ENCODE measurements around the gene SPECC1.

Gene SPECC1

GRCh38 chr17:20313891-20314290 is 304.7 kb downstream of the SPECC1 start:
- H3K9me3 ChIP-seq (ENCODE audit: low read length): no peaks in the 10 kb centered on the region
- H3K27me3 ChIP-seq (ENCODE audit: insufficient read depth, low read length): no peaks in the 10 kb centered on the region
- no peaks in the 10 kb centered on the region for H3K4me1 ChIP-seq (ENCODE audit: insufficient read depth, low read length, severe bottlenecking)
- no peaks in the 10 kb centered on the region for H3K79me2 ChIP-seq (ENCODE audit: insufficient read depth, low read length)
- no peaks in the 10 kb centered on the region for H4K20me1 ChIP-seq (ENCODE audit: insufficient read depth, low read length)
- no peaks in the 10 kb centered on the region for H3F3A ChIP-seq (ENCODE audit: insufficient read depth, low read length)
- H3K9ac ChIP-seq (ENCODE audit: low read length): no peak overlapping the region
- no peak overlapping the region for H2AFZ ChIP-seq (ENCODE audit: low read length)
- no peak overlapping the region for H3K4me3 ChIP-seq (ENCODE audit: low read depth, low read length, poor library complexity, severe bottlenecking)
- TF ChIP-seq CTCF (IDR thresholded peaks at IDR 0.05; ENCODE audit: low read length) (no peak), EZH2 (IDR thresholded peaks at IDR 0.05; ENCODE audit: borderline replicate concordance, low read length) (no peak)
- H3K9me2 ChIP-seq (ENCODE audit: low read depth, low read length): no peaks in the 10 kb centered on the region
- H3K27ac ChIP-seq (ENCODE audit: low read depth, low read length, poor library complexity, severe bottlenecking): no peak overlapping the region
- no peaks in the 10 kb centered on the region for H3K36me3 ChIP-seq (ENCODE audit: insufficient read depth, low read length)
- no peak overlapping the region for H3K4me2 ChIP-seq (ENCODE audit: low read length)

GRCh38 chr17:20314834-20315233 is 305.7 kb downstream of the SPECC1 start:
- no peaks in the 10 kb centered on the region for H3K9me2 ChIP-seq (ENCODE audit: low read depth, low read length)
- TF ChIP-seq EZH2 (IDR thresholded peaks at IDR 0.05; ENCODE audit: borderline replicate concordance, low read length) (no peak), CTCF (IDR thresholded peaks at IDR 0.05; ENCODE audit: low read length) (no peak)
- no peak overlapping the region for H3K27ac ChIP-seq (ENCODE audit: low read depth, low read length, poor library complexity, severe bottlenecking)
- H3K79me2 ChIP-seq (ENCODE audit: insufficient read depth, low read length): no peaks in the 10 kb centered on the region
- H2AFZ ChIP-seq (ENCODE audit: low read length): no peak overlapping the region
- no peak overlapping the region for H3K4me2 ChIP-seq (ENCODE audit: low read length)
- no peaks in the 10 kb centered on the region for H3K36me3 ChIP-seq (ENCODE audit: insufficient read depth, low read length)
- no peaks in the 10 kb centered on the region for H3K4me1 ChIP-seq (ENCODE audit: insufficient read depth, low read length, severe bottlenecking)
- no peaks in the 10 kb centered on the region for H3K9me3 ChIP-seq (ENCODE audit: low read length)
- H3F3A ChIP-seq (ENCODE audit: insufficient read depth, low read length): no peaks in the 10 kb centered on the region
- H4K20me1 ChIP-seq (ENCODE audit: insufficient read depth, low read length): no peaks in the 10 kb centered on the region
- H3K27me3 ChIP-seq (ENCODE audit: insufficient read depth, low read length): no peaks in the 10 kb centered on the region
- H3K9ac ChIP-seq (ENCODE audit: low read length): no peak overlapping the region
- H3K4me3 ChIP-seq (ENCODE audit: low read depth, low read length, poor library complexity, severe bottlenecking): no peak overlapping the region

- no peak overlapping the region for H2AFZ ChIP-seq (ENCODE audit: low read length)
- H4K20me1 ChIP-seq (ENCODE audit: insufficient read depth, low read length): no peaks in the 10 kb centered on the region
- H3K79me2 ChIP-seq (ENCODE audit: insufficient read depth, low read length): no peaks in the 10 kb centered on the region
- no peak overlapping the region for H3K4me2 ChIP-seq (ENCODE audit: low read length)
- H3K4me1 ChIP-seq (ENCODE audit: insufficient read depth, low read length, severe bottlenecking): no peaks in the 10 kb centered on the region
- H3K27me3 ChIP-seq (ENCODE audit: insufficient read depth, low read length): no peaks in the 10 kb centered on the region
- no peak overlapping the region for H3K4me3 ChIP-seq (ENCODE audit: low read depth, low read length, poor library complexity, severe bottlenecking)
- no peaks in the 10 kb centered on the region for H3K9me3 ChIP-seq (ENCODE audit: low read length)
- no peak overlapping the region for H3K9ac ChIP-seq (ENCODE audit: low read length)
- H3K27ac ChIP-seq (ENCODE audit: low read depth, low read length, poor library complexity, severe bottlenecking): no peak overlapping the region
- no peaks in the 10 kb centered on the region for H3K9me2 ChIP-seq (ENCODE audit: low read depth, low read length)
- no peaks in the 10 kb centered on the region for H3F3A ChIP-seq (ENCODE audit: insufficient read depth, low read length)
- no peaks in the 10 kb centered on the region for H3K36me3 ChIP-seq (ENCODE audit: insufficient read depth, low read length)
- TF ChIP-seq CTCF (IDR thresholded peaks at IDR 0.05; ENCODE audit: low read length): no peak
- TF ChIP-seq EZH2 (IDR thresholded peaks at IDR 0.05; ENCODE audit: borderline replicate concordance, low read length): no peak
Observed at GRCh38 chr17:20315311-20315710, 306.2 kb downstream of the SPECC1 start.

Data from OCI-LY1 (cell line).